Fibroblast of pulmonary artery (primary cell): Measurements from ENCODE around the gene SDF2.

Source experiments
- DNase-seq: peaks from one replicate; pipeline ENCODE4 v3.0.0-alpha.2; 2010; ENCODE audit warnings: low read depth
- H3K4me3 ChIP-seq: replicated peaks from 2 replicates; pipeline ENCODE4 v1.5.1; 2011; ENCODE audit warnings: low read depth, mild to moderate bottlenecking, control low read depth, low read length, moderate library complexity
- TF ChIP-seq, protein P1 (sequence below): IDR thresholded peaks from 2 replicates; pipeline ENCODE4 v1.5.1; 2011; ENCODE audit warnings: mild to moderate bottlenecking, control low read depth, low read length, inconsistent platforms; ENCODE audit errors: missing control alignments

The SDF2 gene

DNA sequence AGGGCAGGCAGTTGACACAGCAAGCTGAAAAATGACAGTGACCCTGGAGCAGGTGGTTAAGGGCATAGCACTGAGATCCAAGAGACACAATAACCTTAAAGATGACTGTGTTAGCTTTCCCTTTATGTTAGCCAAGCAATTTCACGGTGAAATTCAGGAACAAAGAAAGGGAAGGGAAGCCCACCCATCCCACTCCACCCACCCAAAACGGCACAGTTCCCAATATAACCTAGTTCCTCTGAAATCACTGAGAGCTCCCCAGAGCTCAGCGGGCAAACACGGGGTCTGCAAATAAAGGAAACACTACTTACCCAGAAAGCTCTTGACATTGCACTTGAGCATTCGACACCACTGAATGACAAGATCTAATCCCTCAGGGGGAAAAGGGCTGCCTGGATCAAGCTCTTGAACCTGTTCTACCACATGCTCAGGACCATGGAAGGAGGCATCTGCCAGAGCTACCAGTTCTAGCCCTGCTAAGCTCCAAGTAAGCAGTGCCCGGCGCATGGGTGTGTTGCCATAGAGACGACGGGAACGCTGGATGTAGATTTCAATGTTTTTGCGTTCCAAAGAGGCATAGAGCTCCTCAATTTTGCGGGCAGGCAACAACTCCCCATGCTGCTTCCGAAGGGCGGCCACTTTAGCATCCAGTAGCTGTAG is 27.4 kb downstream of the SDF2 start:
- no peak overlapping the region for H3K4me3 ChIP-seq
- no peak for DNase-seq
- TF ChIP-seq, protein P1, sequence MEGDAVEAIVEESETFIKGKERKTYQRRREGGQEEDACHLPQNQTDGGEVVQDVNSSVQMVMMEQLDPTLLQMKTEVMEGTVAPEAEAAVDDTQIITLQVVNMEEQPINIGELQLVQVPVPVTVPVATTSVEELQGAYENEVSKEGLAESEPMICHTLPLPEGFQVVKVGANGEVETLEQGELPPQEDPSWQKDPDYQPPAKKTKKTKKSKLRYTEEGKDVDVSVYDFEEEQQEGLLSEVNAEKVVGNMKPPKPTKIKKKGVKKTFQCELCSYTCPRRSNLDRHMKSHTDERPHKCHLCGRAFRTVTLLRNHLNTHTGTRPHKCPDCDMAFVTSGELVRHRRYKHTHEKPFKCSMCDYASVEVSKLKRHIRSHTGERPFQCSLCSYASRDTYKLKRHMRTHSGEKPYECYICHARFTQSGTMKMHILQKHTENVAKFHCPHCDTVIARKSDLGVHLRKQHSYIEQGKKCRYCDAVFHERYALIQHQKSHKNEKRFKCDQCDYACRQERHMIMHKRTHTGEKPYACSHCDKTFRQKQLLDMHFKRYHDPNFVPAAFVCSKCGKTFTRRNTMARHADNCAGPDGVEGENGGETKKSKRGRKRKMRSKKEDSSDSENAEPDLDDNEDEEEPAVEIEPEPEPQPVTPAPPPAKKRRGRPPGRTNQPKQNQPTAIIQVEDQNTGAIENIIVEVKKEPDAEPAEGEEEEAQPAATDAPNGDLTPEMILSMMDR, result no peak

DNA sequence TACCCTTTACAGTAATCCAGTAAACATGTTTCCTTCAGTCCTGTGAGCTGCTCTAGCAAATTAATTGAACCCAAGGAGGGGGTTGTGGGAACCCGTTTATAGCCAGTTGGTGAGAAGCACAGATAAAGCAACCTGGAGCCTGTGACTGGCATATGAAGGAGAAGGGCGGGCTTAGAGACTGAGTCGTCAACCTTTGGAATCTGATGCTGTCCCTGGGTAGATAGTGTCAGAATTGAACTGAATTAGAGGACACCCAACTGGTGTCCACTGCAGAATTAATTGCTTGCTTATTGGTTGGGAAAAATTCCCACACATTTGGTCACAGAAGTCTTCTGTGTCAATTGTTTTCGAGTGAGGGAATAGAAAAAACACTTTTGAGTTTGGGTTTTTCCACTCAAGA is 34.9 kb downstream of the SDF2 start:
- no peak overlapping the region for H3K4me3 ChIP-seq
- TF ChIP-seq, protein P1, result no peak
- DNase-seq, result no peak

DNA sequence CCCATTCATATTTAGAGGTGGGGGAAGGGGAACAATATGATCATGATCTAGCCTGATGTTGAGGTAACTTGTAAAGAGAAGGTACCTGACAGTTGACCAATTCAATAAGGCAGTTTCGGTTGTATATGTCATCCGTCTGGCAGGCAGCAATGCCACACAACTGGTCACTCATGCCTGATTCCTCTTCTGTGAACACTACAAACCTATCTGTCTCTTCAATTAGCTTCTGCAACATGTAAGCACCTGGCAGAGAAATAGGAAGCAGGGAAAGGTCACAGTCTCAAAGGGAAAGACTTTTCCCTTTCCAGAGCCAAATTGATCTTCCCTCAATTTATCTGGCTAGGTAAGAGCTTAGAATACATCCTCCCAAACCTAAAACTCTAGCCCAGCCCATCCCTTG is 37.6 kb downstream of the SDF2 start:
- no peak for DNase-seq
- TF ChIP-seq, protein P1, result no peak
- no peak overlapping the region for H3K4me3 ChIP-seq

DNA sequence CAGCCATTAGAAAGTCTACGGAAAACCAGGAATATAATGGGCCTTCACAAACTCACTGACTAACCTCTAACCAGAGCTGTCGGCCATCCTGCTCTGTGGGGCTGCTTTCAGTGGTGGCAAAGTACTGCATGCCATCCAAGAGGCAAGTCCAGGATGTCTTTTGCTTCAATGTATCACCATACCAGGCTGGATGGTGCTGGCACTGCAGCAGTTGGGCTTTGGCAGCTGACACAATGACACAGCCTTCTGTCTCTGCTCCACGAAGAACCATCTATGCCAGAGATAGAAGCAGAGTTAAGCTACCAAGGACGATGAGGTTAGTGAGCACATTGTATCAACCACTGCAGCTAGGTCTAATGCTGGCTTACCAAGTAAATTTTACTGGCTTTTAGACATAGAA is 38.0 kb downstream of the SDF2 start:
- H3K4me3 ChIP-seq, result no peak overlapping the region
- no peak for DNase-seq
- TF ChIP-seq, protein P1, result no peak

DNA sequence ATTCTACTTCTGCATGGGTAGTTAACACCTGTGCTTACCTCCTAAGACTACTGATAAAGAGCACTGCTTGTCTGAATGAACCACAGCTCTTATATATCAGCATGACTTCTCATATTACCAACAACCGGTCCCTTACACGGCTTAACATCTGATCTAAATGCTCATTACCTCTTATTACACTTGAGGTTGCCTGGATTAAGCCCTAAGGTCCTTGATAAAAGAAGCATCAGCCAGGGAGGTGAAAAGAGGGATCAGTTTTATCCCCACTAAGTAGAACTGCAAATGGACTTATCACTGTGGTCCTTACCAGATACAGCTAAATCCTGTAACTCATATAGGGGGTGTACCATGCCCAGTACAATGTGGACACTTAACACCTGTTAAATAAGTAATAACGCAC is 39.5 kb downstream of the SDF2 start:
- no peak overlapping the region for H3K4me3 ChIP-seq
- TF ChIP-seq, protein P1, result no peak
- no peak for DNase-seq

DNA sequence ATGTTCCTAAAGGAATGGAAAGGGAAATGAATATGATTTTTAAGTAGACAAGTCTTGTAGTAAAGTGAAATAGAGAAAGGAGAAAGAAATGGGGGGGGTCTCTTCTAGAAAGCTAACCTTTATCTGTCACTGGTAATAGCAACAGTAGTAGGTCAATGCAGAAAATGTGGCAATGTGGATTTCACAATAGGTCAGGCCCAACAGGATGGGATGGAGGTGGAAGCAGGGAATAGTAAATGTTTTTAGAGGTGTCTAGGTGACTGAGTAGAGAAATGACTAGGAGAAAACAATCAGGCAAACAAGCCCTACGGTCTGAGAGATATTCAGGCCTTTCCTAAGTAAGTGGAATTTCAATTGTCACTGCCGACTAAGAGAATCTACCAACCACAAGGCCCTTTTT is 41.7 kb downstream of the SDF2 start:
- TF ChIP-seq, protein P1, result no peak
- no peak for DNase-seq
- H3K4me3 ChIP-seq, result no peak overlapping the region

DNA sequence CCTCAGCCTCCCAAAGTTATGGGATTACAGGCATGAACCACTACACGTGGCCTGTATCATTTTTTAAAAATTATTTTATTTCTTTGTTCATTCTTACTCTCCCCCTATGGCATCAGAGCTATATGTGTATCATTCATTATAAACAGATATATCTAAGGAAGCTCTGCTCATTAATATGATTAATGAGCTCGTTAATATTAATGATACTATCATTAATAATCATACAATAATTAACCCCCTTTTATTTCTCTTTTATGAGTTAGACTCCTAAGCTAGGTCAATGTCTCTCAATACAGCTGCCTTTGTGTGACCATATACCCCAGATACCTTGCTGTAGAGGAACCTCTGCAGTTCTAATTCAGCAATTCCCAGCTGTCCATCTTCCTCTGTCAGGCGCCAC is 43.2 kb downstream of the SDF2 start:
- TF ChIP-seq, protein P1, result no peak

More for the DNA sequence above, 43.2 kb downstream of the SDF2 start:
- no peak for DNase-seq
- H3K4me3 ChIP-seq, result no peak overlapping the region
